ENCODE results near the gene CAB39L. TPM values are rescaled to one million over a fixed set of nuclear protein-coding genes. Genes with fewer than 3 reads are reported as not detected.

CAB39L gene
- total RNA-seq, 1 donor from 2014 or later: 6.8 TPM

- H3K9ac ChIP-seq (ENCODE audit: low read depth in 1 of 3, low read length in 3 of 3): no peak overlapping the region
- peaks cover 0 to 6% (median 4%) of the 10 kb centered on the region in 3 donors for H3K36me3 ChIP-seq (ENCODE audit: control insufficient read depth in 3 of 3, insufficient read depth in 3 of 3, low read length in 3 of 3)
- H3K27me3 ChIP-seq (ENCODE audit: control insufficient read depth in 3 of 3, insufficient read depth in 3 of 3, low read length in 3 of 3): no peaks in the 10 kb centered on the region
- H3K27ac ChIP-seq (ENCODE audit: low read depth, low read length): no peak overlapping the region
- H3K9me3 ChIP-seq (ENCODE audit: control insufficient read depth in 3 of 3, low read length in 3 of 3): peaks cover 0 to 3% (median 0%) of the 10 kb centered on the region in 3 donors
- no peaks in the 10 kb centered on the region for H3K4me1 ChIP-seq (ENCODE audit: control insufficient read depth in 3 of 3, insufficient read depth in 3 of 3, low read length in 3 of 3)
- no peak overlapping the region for H3K4me3 ChIP-seq (ENCODE audit: low read length in 3 of 3)
Observed at GRCh38 chr13:49357694-49358093, 86.2 kb downstream of the CAB39L start.

GRCh38 chr13:49356223-49356622 is 87.6 kb downstream of the CAB39L start:
- H3K4me3 ChIP-seq (ENCODE audit: low read length in 3 of 3): no peak overlapping the region
- peaks cover 0 to 3% (median 0%) of the 10 kb centered on the region in 3 donors for H3K9me3 ChIP-seq (ENCODE audit: control insufficient read depth in 3 of 3, low read length in 3 of 3)
- no peaks in the 10 kb centered on the region for H3K27me3 ChIP-seq (ENCODE audit: control insufficient read depth in 3 of 3, insufficient read depth in 3 of 3, low read length in 3 of 3)
- H3K36me3 ChIP-seq (ENCODE audit: control insufficient read depth in 3 of 3, insufficient read depth in 3 of 3, low read length in 3 of 3): peaks cover 0 to 6% (median 4%) of the 10 kb centered on the region in 3 donors
- H3K4me1 ChIP-seq (ENCODE audit: control insufficient read depth in 3 of 3, insufficient read depth in 3 of 3, low read length in 3 of 3): no peaks in the 10 kb centered on the region
- H3K9ac ChIP-seq (ENCODE audit: low read depth in 1 of 3, low read length in 3 of 3): no peak overlapping the region
- H3K27ac ChIP-seq (ENCODE audit: low read depth, low read length): peak overlapping the region; percentile 3

GRCh38 chr13:49354719-49355118 is 89.1 kb downstream of the CAB39L start:
- Histone ChIP-seq H3K36me3 (ENCODE audit: control insufficient read depth in 3 of 3, insufficient read depth in 3 of 3, low read length in 3 of 3) (peaks cover 0 to 6% (median 1%) of the 10 kb centered on the region in 3 donors), H3K4me3 (ENCODE audit: low read length in 3 of 3) (no peak overlapping the region), H3K27me3 (ENCODE audit: control insufficient read depth in 3 of 3, insufficient read depth in 3 of 3, low read length in 3 of 3) (no peaks in the 10 kb centered on the region), H3K27ac (ENCODE audit: low read depth, low read length) (no peak overlapping the region), H3K9me3 (ENCODE audit: control insufficient read depth in 3 of 3, low read length in 3 of 3) (peaks cover 0 to 3% (median 0%) of the 10 kb centered on the region in 3 donors), H3K9ac (ENCODE audit: low read depth in 1 of 3, low read length in 3 of 3) (no peak overlapping the region), H3K4me1 (ENCODE audit: control insufficient read depth in 3 of 3, insufficient read depth in 3 of 3, low read length in 3 of 3) (no peaks in the 10 kb centered on the region)

GRCh38 chr13:49353908-49354307 is 90.0 kb downstream of the CAB39L start:
- H3K9me3 ChIP-seq (ENCODE audit: control insufficient read depth in 3 of 3, low read length in 3 of 3): peaks cover 0 to 3% (median 0%) of the 10 kb centered on the region in 3 donors
- no peak overlapping the region for H3K27ac ChIP-seq (ENCODE audit: low read depth, low read length)
- no peaks in the 10 kb centered on the region for H3K36me3 ChIP-seq (ENCODE audit: control insufficient read depth in 3 of 3, insufficient read depth in 3 of 3, low read length in 3 of 3)
- no peaks in the 10 kb centered on the region for H3K27me3 ChIP-seq (ENCODE audit: control insufficient read depth in 3 of 3, insufficient read depth in 3 of 3, low read length in 3 of 3)
- no peak overlapping the region for H3K9ac ChIP-seq (ENCODE audit: low read depth in 1 of 3, low read length in 3 of 3)
- H3K4me1 ChIP-seq (ENCODE audit: control insufficient read depth in 3 of 3, insufficient read depth in 3 of 3, low read length in 3 of 3): no peaks in the 10 kb centered on the region
- no peak overlapping the region for H3K4me3 ChIP-seq (ENCODE audit: low read length in 3 of 3)

- H3K36me3 ChIP-seq (ENCODE audit: control insufficient read depth in 3 of 3, insufficient read depth in 3 of 3, low read length in 3 of 3): no peaks in the 10 kb centered on the region
- H3K9ac ChIP-seq (ENCODE audit: low read depth in 1 of 3, low read length in 3 of 3): no peak overlapping the region
- no peak overlapping the region for H3K4me3 ChIP-seq (ENCODE audit: low read length in 3 of 3)
- H3K27me3 ChIP-seq (ENCODE audit: control insufficient read depth in 3 of 3, insufficient read depth in 3 of 3, low read length in 3 of 3): no peaks in the 10 kb centered on the region
- no peak overlapping the region for H3K27ac ChIP-seq (ENCODE audit: low read depth, low read length)
- peaks cover 0 to 3% (median 0%) of the 10 kb centered on the region in 3 donors for H3K9me3 ChIP-seq (ENCODE audit: control insufficient read depth in 3 of 3, low read length in 3 of 3)
- H3K4me1 ChIP-seq (ENCODE audit: control insufficient read depth in 3 of 3, insufficient read depth in 3 of 3, low read length in 3 of 3): no peaks in the 10 kb centered on the region
Observed at GRCh38 chr13:49351871-49352270, 92.0 kb downstream of the CAB39L start.

- no peaks in the 10 kb centered on the region for H3K27me3 ChIP-seq (ENCODE audit: control insufficient read depth in 3 of 3, insufficient read depth in 3 of 3, low read length in 3 of 3)
- H3K9ac ChIP-seq (ENCODE audit: low read depth in 1 of 3, low read length in 3 of 3): no peak overlapping the region
- no peaks in the 10 kb centered on the region for H3K9me3 ChIP-seq (ENCODE audit: control insufficient read depth in 3 of 3, low read length in 3 of 3)
- H3K4me1 ChIP-seq (ENCODE audit: control insufficient read depth in 3 of 3, insufficient read depth in 3 of 3, low read length in 3 of 3): no peaks in the 10 kb centered on the region
- H3K36me3 ChIP-seq (ENCODE audit: control insufficient read depth in 3 of 3, insufficient read depth in 3 of 3, low read length in 3 of 3): no peaks in the 10 kb centered on the region
- H3K4me3 ChIP-seq (ENCODE audit: low read length in 3 of 3): no peak overlapping the region
- H3K27ac ChIP-seq (ENCODE audit: low read depth, low read length): no peak overlapping the region
Observed at GRCh38 chr13:49348751-49349150, 95.1 kb downstream of the CAB39L start.

GRCh38 chr13:49347650-49348385 is 96.0 kb downstream of the CAB39L start:
- no peak overlapping the region for H3K9ac ChIP-seq (ENCODE audit: low read depth in 1 of 3, low read length in 3 of 3)
- H3K4me3 ChIP-seq (ENCODE audit: low read length in 3 of 3): no peak overlapping the region
- no peaks in the 10 kb centered on the region for H3K4me1 ChIP-seq (ENCODE audit: control insufficient read depth in 3 of 3, insufficient read depth in 3 of 3, low read length in 3 of 3)
- H3K36me3 ChIP-seq (ENCODE audit: control insufficient read depth in 3 of 3, insufficient read depth in 3 of 3, low read length in 3 of 3): no peaks in the 10 kb centered on the region
- no peaks in the 10 kb centered on the region for H3K27me3 ChIP-seq (ENCODE audit: control insufficient read depth in 3 of 3, insufficient read depth in 3 of 3, low read length in 3 of 3)
- H3K9me3 ChIP-seq (ENCODE audit: control insufficient read depth in 3 of 3, low read length in 3 of 3): no peaks in the 10 kb centered on the region
- H3K27ac ChIP-seq (ENCODE audit: low read depth, low read length): no peak overlapping the region

GRCh38 chr13:49346460-49346859 is 97.4 kb downstream of the CAB39L start:
- Histone ChIP-seq H3K9ac (ENCODE audit: low read depth in 1 of 3, low read length in 3 of 3) (no peak overlapping the region), H3K9me3 (ENCODE audit: control insufficient read depth in 3 of 3, low read length in 3 of 3) (no peaks in the 10 kb centered on the region), H3K4me3 (ENCODE audit: low read length in 3 of 3) (no peak overlapping the region), H3K36me3 (ENCODE audit: control insufficient read depth in 3 of 3, insufficient read depth in 3 of 3, low read length in 3 of 3) (no peaks in the 10 kb centered on the region), H3K27ac (ENCODE audit: low read depth, low read length) (no peak overlapping the region), H3K27me3 (ENCODE audit: control insufficient read depth in 3 of 3, insufficient read depth in 3 of 3, low read length in 3 of 3) (no peaks in the 10 kb centered on the region), H3K4me1 (ENCODE audit: control insufficient read depth in 3 of 3, insufficient read depth in 3 of 3, low read length in 3 of 3) (no peaks in the 10 kb centered on the region)

- Histone ChIP-seq H3K9ac (ENCODE audit: low read depth in 1 of 3, low read length in 3 of 3) (no peak overlapping the region), H3K36me3 (ENCODE audit: control insufficient read depth in 3 of 3, insufficient read depth in 3 of 3, low read length in 3 of 3) (peaks cover 0 to 3% (median 2%) of the 10 kb centered on the region in 3 donors), H3K4me1 (ENCODE audit: control insufficient read depth in 3 of 3, insufficient read depth in 3 of 3, low read length in 3 of 3) (no peaks in the 10 kb centered on the region), H3K4me3 (ENCODE audit: low read length in 3 of 3) (no peak overlapping the region), H3K27me3 (ENCODE audit: control insufficient read depth in 3 of 3, insufficient read depth in 3 of 3, low read length in 3 of 3) (no peaks in the 10 kb centered on the region), H3K27ac (ENCODE audit: low read depth, low read length) (no peak overlapping the region), H3K9me3 (ENCODE audit: control insufficient read depth in 3 of 3, low read length in 3 of 3) (no peaks in the 10 kb centered on the region)
Observed at GRCh38 chr13:49343731-49344130, 100.1 kb downstream of the CAB39L start.

- H3K36me3 ChIP-seq (ENCODE audit: control insufficient read depth in 3 of 3, insufficient read depth in 3 of 3, low read length in 3 of 3): peaks cover 0 to 3% (median 2%) of the 10 kb centered on the region in 3 donors
- H3K27ac ChIP-seq (ENCODE audit: low read depth, low read length): no peak overlapping the region
- H3K27me3 ChIP-seq (ENCODE audit: control insufficient read depth in 3 of 3, insufficient read depth in 3 of 3, low read length in 3 of 3): no peaks in the 10 kb centered on the region
- no peak overlapping the region for H3K9ac ChIP-seq (ENCODE audit: low read depth in 1 of 3, low read length in 3 of 3)
- no peak overlapping the region for H3K4me3 ChIP-seq (ENCODE audit: low read length in 3 of 3)
- no peaks in the 10 kb centered on the region for H3K4me1 ChIP-seq (ENCODE audit: control insufficient read depth in 3 of 3, insufficient read depth in 3 of 3, low read length in 3 of 3)
- no peaks in the 10 kb centered on the region for H3K9me3 ChIP-seq (ENCODE audit: control insufficient read depth in 3 of 3, low read length in 3 of 3)
Observed at GRCh38 chr13:49343255-49343654, 100.6 kb downstream of the CAB39L start.
